Trophoblast cell (in vitro differentiated cells and primary cell): ENCODE data around the gene NAGS.

Experiments used
- DNase-seq, 2 donors: peaks; one replicate each; pipeline ENCODE4 v3.0.0-alpha.2; 2016
- H2AFZ ChIP-seq: 2 replicates; pipeline ENCODE4 v1.6.1; 2013; ENCODE audit warnings: low read length, moderate library complexity, mild to moderate bottlenecking; ENCODE audit not compliant: insufficient read depth, poor library complexity
- H2AK5ac ChIP-seq: 2 replicates; pipeline ENCODE4 v1.6.1; 2013; ENCODE audit warnings: mild to moderate bottlenecking, low read length
- H2BK120ac ChIP-seq: 2 replicates; pipeline ENCODE4 v1.6.1; 2013; ENCODE audit warnings: low read length, mild to moderate bottlenecking, moderate library complexity; ENCODE audit not compliant: insufficient read depth, poor library complexity
- H2BK12ac ChIP-seq: 2 replicates; pipeline ENCODE4 v1.6.1; 2013; ENCODE audit warnings: mild to moderate bottlenecking, low read length, moderate library complexity
- H2BK5ac ChIP-seq: 2 replicates; pipeline ENCODE4 v1.6.1; 2013; ENCODE audit warnings: low read length, low read depth, moderate library complexity, mild to moderate bottlenecking; ENCODE audit not compliant: poor library complexity
- H3K14ac ChIP-seq: 2 replicates; pipeline ENCODE4 v1.6.1; 2013; ENCODE audit warnings: mild to moderate bottlenecking, low read length
- H3K18ac ChIP-seq: 2 replicates; pipeline ENCODE4 v1.6.1; 2013; ENCODE audit warnings: mild to moderate bottlenecking, low read length
- H3K23ac ChIP-seq: 2 replicates; pipeline ENCODE4 v1.6.1; 2013; ENCODE audit warnings: low read length
- H3K27ac ChIP-seq: 2 replicates; pipeline ENCODE4 v1.5.1; 2013; ENCODE audit warnings: low read depth, mild to moderate bottlenecking, inconsistent platforms, low read length, moderate library complexity
- H3K27me3 ChIP-seq: 2 replicates; pipeline ENCODE4 v1.6.1; 2013; ENCODE audit warnings: inconsistent platforms, mild to moderate bottlenecking, low read length, moderate library complexity; ENCODE audit not compliant: insufficient read depth
- H3K36me3 ChIP-seq, 2 experiments: 1 replicate in 1 of 2; 2 replicates in 1 of 2; pipeline ENCODE4 v1.6.1; 2013; ENCODE audit warnings: low read length in 2 of 2, mild to moderate bottlenecking in 2 of 2, moderate library complexity in 1 of 2; ENCODE audit not compliant: insufficient read depth in 2 of 2, control insufficient read depth in 1 of 2
- H3K4ac ChIP-seq: 2 replicates; pipeline ENCODE4 v1.6.1; 2013; ENCODE audit warnings: low read depth, mild to moderate bottlenecking, low read length, moderate library complexity
- H3K4me1 ChIP-seq, 2 experiments: 1 replicate in 1 of 2; 2 replicates in 1 of 2; pipeline ENCODE4 v1.6.1; 2013; ENCODE audit warnings: low read length in 2 of 2, mild to moderate bottlenecking in 2 of 2, moderate library complexity in 1 of 2; ENCODE audit not compliant: insufficient read depth in 2 of 2, control insufficient read depth in 1 of 2
- H3K4me2 ChIP-seq: 2 replicates; pipeline ENCODE4 v1.6.1; 2013; ENCODE audit warnings: inconsistent platforms, mild to moderate bottlenecking, low read length, moderate library complexity
- H3K4me3 ChIP-seq: 2 replicates; pipeline ENCODE4 v1.5.1; 2013; ENCODE audit warnings: mild to moderate bottlenecking, low read depth, low read length, inconsistent platforms
- H3K79me1 ChIP-seq: one replicate; pipeline ENCODE4 v1.6.1; 2013; ENCODE audit warnings: low read length
- H3K79me2 ChIP-seq: 2 replicates; pipeline ENCODE4 v1.6.1; 2013; ENCODE audit warnings: low read length, mild to moderate bottlenecking; ENCODE audit not compliant: control insufficient read depth, insufficient read depth, poor library complexity
- H3K9ac ChIP-seq: 2 replicates; pipeline ENCODE4 v1.6.1; 2013; ENCODE audit warnings: mild to moderate bottlenecking, low read length
- H3K9me3 ChIP-seq: 2 replicates; pipeline ENCODE4 v1.6.1; 2013; ENCODE audit warnings: low read depth, mild to moderate bottlenecking, control low read depth, inconsistent platforms, low read length; ENCODE audit not compliant: insufficient read depth
- H4K12ac ChIP-seq: 2 replicates; pipeline ENCODE4 v1.6.1; 2013; ENCODE audit warnings: low read depth, mild to moderate bottlenecking, low read length, moderate library complexity
- H4K8ac ChIP-seq: 2 replicates; pipeline ENCODE4 v1.6.1; 2013; ENCODE audit warnings: low read depth, mild to moderate bottlenecking, low read length, moderate library complexity
- H4K91ac ChIP-seq: one replicate; pipeline ENCODE4 v1.6.1; 2013; ENCODE audit warnings: low read depth, mild to moderate bottlenecking, low read length, moderate library complexity
- WGBS: extraction: QIAGEN DNeasy Blood & Tissue Kit; methylation state at CpG from one replicate; pipeline ENCODE4 v1.1.7; 2013; ENCODE audit warnings: missing lambda C conversion rate; ENCODE audit not compliant: insufficient read length, insufficient coverage; ENCODE audit errors: extremely low coverage; 5-methylcytosine and 5-hydroxymethylcytosine counted together

NAGS gene

GRCh38 chr17:44001461-44001920, 2.9 kb upstream of the NAGS start:
- H3K23ac ChIP-seq = no peak overlapping the region
- no peak for DNase-seq
- H4K12ac ChIP-seq = no peak overlapping the region
- no peak overlapping the region for H3K9ac ChIP-seq
- no peak overlapping the region for H2AK5ac ChIP-seq
- H4K91ac ChIP-seq = no peak overlapping the region
- H3K18ac ChIP-seq = no peak overlapping the region
- no peak overlapping the region for H3K4ac ChIP-seq
- H4K8ac ChIP-seq = no peak overlapping the region
- H3K14ac ChIP-seq = no peak overlapping the region
- H3K27me3 ChIP-seq = peaks cover 24% of the 10 kb centered on the region
- H3K4me3 ChIP-seq = no peak overlapping the region
- WGBS = no CpG with 5 or more reads among the region's 2 CpGs
- H3K27ac ChIP-seq = no peak overlapping the region
- H3K36me3 ChIP-seq = no peaks in the 10 kb centered on the region
- H3K79me1 ChIP-seq = no peaks in the 10 kb centered on the region
- no peaks in the 10 kb centered on the region for H3K79me2 ChIP-seq
- H3K9me3 ChIP-seq = peaks cover 7% of the 10 kb centered on the region
- no peak overlapping the region for H2BK5ac ChIP-seq
- H2AFZ ChIP-seq = no peak overlapping the region
- H2BK120ac ChIP-seq = no peak overlapping the region
- no peak overlapping the region for H2BK12ac ChIP-seq
- H3K4me2 ChIP-seq = no peak overlapping the region
- H3K4me1 ChIP-seq = peaks cover 17 to 19% of the 10 kb centered on the region in 2 experiments

- no CpG with 5 or more reads among the region's 9 CpGs for WGBS
- H4K91ac ChIP-seq = no peak overlapping the region
- no peak overlapping the region for H2BK5ac ChIP-seq
- H4K12ac ChIP-seq = no peak overlapping the region
- no peak overlapping the region for H2BK120ac ChIP-seq
- no peak overlapping the region for H4K8ac ChIP-seq
- H3K23ac ChIP-seq = no peak overlapping the region
- no peak overlapping the region for H3K18ac ChIP-seq
- no peak overlapping the region for H3K4me2 ChIP-seq
- H3K4me1 ChIP-seq = peaks cover 18 to 19% of the 10 kb centered on the region in 2 experiments
- no peak overlapping the region for H2AK5ac ChIP-seq
- H3K9ac ChIP-seq = no peak overlapping the region
- H3K27me3 ChIP-seq = peaks cover 26% of the 10 kb centered on the region
- H3K4ac ChIP-seq = no peak overlapping the region
- H3K9me3 ChIP-seq = peaks cover 7% of the 10 kb centered on the region
- H3K36me3 ChIP-seq = no peaks in the 10 kb centered on the region
- H2AFZ ChIP-seq = no peak overlapping the region
- H3K27ac ChIP-seq = no peak overlapping the region
- no peak overlapping the region for H2BK12ac ChIP-seq
- DNase-seq = peak in 1 of 2 donors; percentile 25
- H3K4me3 ChIP-seq = no peak overlapping the region
- H3K14ac ChIP-seq = no peak overlapping the region
- peaks cover 2% of the 10 kb centered on the region for H3K79me2 ChIP-seq
- H3K79me1 ChIP-seq = peaks cover 3% of the 10 kb centered on the region
Observed at GRCh38 chr17:44002141-44002848, 2.1 kb upstream of the NAGS start.

GRCh38 chr17:44004761-44005526, 522 bp downstream of the NAGS start:
- no peak overlapping the region for H4K91ac ChIP-seq

GRCh38 chr17:44005527-44006271, 1.3 kb downstream of the NAGS start:
- H4K8ac ChIP-seq = peak overlapping the region; percentile 9
- H3K79me2 ChIP-seq = peaks cover 3% of the 10 kb centered on the region
- no peak overlapping the region for H3K9ac ChIP-seq
- peak overlapping the region; percentile 72 for H3K23ac ChIP-seq
- peaks cover 6% of the 10 kb centered on the region for H3K79me1 ChIP-seq
- H2BK5ac ChIP-seq = no peak overlapping the region
- no peak overlapping the region for H3K14ac ChIP-seq
- DNase-seq = no peak
- no peak overlapping the region for H3K4ac ChIP-seq
- H3K4me1 ChIP-seq = peaks cover 24 to 25% of the 10 kb centered on the region in 2 experiments
- no peak overlapping the region for H2AFZ ChIP-seq
- H2BK120ac ChIP-seq = no peak overlapping the region
- H3K9me3 ChIP-seq = peaks cover 7% of the 10 kb centered on the region
- H3K4me3 ChIP-seq = peak overlapping the region; percentile 14
- H3K36me3 ChIP-seq = peaks cover 0 to 3% of the 10 kb centered on the region in 2 experiments
- H3K27ac ChIP-seq = no peak overlapping the region
- H3K27me3 ChIP-seq = peaks cover 26% of the 10 kb centered on the region
- H2BK12ac ChIP-seq = no peak overlapping the region
- H3K4me2 ChIP-seq = peak overlapping the region; percentile 64
- WGBS = no CpG with 5 or more reads among the region's 59 CpGs
- peak overlapping the region; percentile 10 for H3K18ac ChIP-seq
- no peak overlapping the region for H2AK5ac ChIP-seq
- peak overlapping the region; percentile 47 for H4K12ac ChIP-seq
- no peak overlapping the region for H4K91ac ChIP-seq

More at GRCh38 chr17:44004761-44005526, 522 bp downstream of the NAGS start:
- peak; percentile 64 to 72 for DNase-seq
- H4K8ac ChIP-seq = no peak overlapping the region
- H3K14ac ChIP-seq = no peak overlapping the region
- no peak overlapping the region for H2BK5ac ChIP-seq
- no CpG with 5 or more reads among the region's 71 CpGs for WGBS
- H4K12ac ChIP-seq = no peak overlapping the region
- no peak overlapping the region for H2BK12ac ChIP-seq
- H3K27me3 ChIP-seq = peaks cover 26% of the 10 kb centered on the region
- H3K23ac ChIP-seq = no peak overlapping the region
- peaks cover 7% of the 10 kb centered on the region for H3K9me3 ChIP-seq
- peaks cover 3% of the 10 kb centered on the region for H3K79me2 ChIP-seq
- H3K36me3 ChIP-seq = peaks cover 0 to 3% of the 10 kb centered on the region in 2 experiments
- H3K27ac ChIP-seq = no peak overlapping the region
- no peak overlapping the region for H3K18ac ChIP-seq
- peak overlapping the region; percentile 14 for H3K4me3 ChIP-seq
- no peak overlapping the region for H2BK120ac ChIP-seq
- H3K4me1 ChIP-seq = peaks cover 24 to 25% of the 10 kb centered on the region in 2 experiments
- peak overlapping the region; percentile 62 for H3K4me2 ChIP-seq
- no peak overlapping the region for H3K4ac ChIP-seq
- H3K9ac ChIP-seq = no peak overlapping the region
- no peak overlapping the region for H2AK5ac ChIP-seq
- H2AFZ ChIP-seq = no peak overlapping the region
- H3K79me1 ChIP-seq = peaks cover 6% of the 10 kb centered on the region
